Measurements from ENCODE around the gene ARID1B.

Gene ARID1B

DNA sequence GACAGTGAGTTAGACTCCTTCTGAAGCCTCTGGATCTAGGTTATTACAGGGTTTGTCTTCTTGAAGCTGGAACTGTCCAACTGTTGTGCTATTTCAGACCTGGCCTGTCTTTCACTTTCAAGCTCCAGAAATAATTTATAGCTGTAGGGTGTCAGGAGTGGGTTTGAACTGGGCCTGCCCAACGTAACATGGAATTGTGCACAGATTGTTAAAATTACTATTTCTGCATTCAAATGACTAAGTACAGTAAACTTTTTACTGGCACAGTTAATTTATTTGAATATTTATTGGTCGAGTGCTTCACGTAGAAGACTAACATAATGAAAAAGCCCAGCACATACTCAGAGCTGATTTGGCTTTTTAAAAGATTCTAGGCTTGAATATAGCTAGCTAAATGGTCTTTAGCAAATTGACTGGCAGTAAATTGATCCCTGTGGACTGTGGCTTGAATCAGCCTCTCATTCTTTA, 74.3 kb downstream of the ARID1B start:
- no peak for DNase-seq (ENCODE audit: low read depth in 2 of 2)

- DNase-seq (ENCODE audit: low read depth in 2 of 2): no peak
Measured at GRCh38 chr6:156852147-156852857, 75.1 kb downstream of the ARID1B start.

DNA sequence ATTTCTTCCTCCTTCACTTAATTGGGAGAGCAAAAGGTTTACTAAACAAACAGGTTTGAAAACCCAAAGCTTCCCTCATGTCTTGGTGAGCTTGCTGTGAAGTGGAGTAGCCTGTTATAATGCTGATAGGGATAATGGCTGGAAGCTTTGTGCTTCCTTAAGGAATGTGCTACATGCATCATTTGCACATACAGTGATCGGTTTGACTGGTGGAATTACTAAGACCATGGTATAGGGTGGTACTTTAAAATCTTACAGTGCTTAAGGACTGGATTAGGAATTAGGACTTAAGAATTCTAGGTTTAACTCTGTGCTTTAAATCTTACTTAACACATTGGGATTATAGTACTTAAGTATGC, 75.7 kb downstream of the ARID1B start:
- no peak for DNase-seq (ENCODE audit: low read depth in 2 of 2)

GRCh38 chr6:156853733-156854132, 76.6 kb downstream of the ARID1B start:
- DNase-seq (ENCODE audit: low read depth in 2 of 2): no peak

DNA sequence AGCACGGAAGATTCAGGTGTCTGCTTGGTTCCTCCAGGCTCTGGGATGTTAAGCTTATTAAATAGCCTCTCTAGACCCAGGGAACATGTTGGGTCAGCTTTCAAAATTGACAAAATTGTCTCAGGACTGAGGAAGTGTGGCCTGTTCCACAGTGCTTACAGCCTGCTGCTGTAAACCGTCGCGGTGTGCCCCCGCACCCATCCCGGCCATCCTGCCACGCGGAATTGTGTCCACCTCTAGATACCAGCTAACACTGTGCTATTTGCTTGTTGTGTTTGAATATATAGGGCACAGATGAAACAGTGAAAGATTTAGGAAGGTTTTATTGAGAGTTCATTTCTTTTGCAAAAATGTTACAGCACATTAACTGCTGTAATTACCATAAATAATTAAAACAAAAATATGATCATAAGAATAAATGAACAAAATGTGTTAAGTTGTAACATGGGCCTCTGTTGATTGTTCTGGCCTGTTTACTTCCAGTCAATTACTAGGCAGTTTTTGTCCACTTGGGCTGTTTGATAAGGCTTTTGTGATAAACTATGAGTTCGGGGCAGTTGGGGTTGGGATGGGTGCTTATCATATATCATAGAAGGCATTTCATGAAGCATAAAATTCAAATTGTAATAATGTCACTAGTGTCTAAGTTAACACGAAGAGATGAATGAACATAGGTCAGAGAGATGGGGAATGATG, 77.4 kb downstream of the ARID1B start:
- no peak for DNase-seq (ENCODE audit: low read depth in 2 of 2)

DNA sequence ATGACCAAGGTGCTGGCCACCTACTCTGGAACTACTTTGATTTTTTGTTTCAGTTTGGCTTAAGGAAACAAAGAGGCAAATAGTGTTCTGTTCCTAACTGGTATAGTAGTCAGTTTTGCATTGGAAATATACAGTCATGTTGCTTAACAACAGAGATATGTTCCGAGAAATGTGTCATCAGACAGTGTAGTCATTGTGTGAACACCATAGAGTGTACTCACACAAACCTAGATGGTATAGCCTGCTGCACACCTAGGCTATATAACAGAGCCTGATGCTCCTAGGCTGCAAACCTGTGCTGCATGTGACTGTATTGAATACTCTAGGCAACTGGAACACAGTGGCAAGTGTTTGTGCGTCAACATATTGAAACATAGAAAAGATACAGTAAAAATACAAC, 80.4 kb downstream of the ARID1B start:
- no peak for DNase-seq (ENCODE audit: low read depth in 2 of 2)

GRCh38 chr6:156859686-156860085, 82.5 kb downstream of the ARID1B start:
- no peak for DNase-seq (ENCODE audit: low read depth in 2 of 2)

- DNase-seq (ENCODE audit: low read depth in 2 of 2): peak; percentile 30 to 36
Measured at GRCh38 chr6:156862711-156863110, 85.5 kb downstream of the ARID1B start.

GRCh38 chr6:156863504-156863903, 86.3 kb downstream of the ARID1B start:
- DNase-seq (ENCODE audit: low read depth in 2 of 2): no peak

GRCh38 chr6:156864557-156864956, 87.4 kb downstream of the ARID1B start:
- DNase-seq (ENCODE audit: low read depth in 2 of 2): no peak

- no peak for DNase-seq (ENCODE audit: low read depth in 2 of 2)
Measured at GRCh38 chr6:156865019-156865629, 87.9 kb downstream of the ARID1B start.

DNA sequence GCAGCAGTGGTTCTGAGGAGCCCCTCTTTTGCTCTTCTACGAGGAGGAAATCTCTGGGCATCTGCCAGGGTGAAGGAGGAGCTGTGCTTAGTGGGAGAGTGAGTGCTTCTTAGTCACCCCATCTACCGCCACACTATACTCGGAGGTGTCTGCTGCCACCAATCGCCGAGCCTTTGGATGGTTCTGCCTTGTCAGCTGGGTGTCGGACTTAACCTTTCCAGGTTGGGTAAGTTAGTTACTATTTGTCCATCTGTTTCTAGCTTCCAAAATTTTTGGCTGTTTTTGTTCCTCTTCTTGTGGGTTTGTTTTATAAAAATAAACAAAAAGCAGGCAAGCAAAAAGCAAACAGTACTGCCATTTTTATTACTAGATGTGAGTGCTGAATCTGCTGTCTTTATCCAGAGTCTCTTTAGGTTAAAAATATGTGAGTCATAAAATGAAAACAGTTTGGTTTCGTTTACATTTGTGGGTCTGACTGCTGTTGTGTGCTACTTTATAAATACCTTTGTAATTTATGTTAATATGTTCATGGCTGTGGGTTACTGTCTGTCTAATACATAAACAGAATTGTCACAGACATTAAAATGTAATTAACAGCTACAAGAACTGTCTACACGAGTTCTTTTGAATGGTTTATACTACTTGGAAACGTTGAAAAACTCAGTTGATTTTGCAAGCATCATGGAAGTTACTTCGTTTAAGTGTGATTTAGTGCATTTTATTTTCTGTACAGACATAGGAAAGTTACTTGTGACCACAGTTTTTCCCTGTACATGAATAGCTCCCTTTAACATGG, 89.2 kb downstream of the ARID1B start:
- DNase-seq (ENCODE audit: low read depth in 2 of 2): no peak

GRCh38 chr6:156867121-156867520, 89.9 kb downstream of the ARID1B start:
- DNase-seq (ENCODE audit: low read depth in 2 of 2): no peak

DNA sequence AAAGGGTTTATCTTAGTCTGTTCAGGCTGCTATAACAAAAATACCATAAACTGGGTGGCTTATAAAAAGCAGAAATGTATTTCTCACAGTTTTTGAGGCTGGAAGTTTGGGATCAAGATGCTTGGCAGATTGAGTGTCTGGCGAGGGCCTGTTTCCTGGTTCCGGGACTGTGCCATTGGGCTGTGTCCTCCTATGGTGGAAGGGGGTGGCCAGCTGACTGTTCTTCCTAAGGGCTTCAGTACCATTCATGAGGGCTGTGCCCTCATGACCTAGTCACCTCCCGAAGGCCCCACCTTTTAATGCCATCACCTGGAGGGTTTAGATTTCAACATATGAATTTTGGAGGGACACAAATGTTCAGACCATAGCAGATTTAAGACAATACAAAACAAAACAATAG, 91.2 kb downstream of the ARID1B start:
- DNase-seq (ENCODE audit: low read depth in 2 of 2): no peak

GRCh38 chr6:156869980-156870398, 92.8 kb downstream of the ARID1B start:
- no peak for DNase-seq (ENCODE audit: low read depth in 2 of 2)

DNA sequence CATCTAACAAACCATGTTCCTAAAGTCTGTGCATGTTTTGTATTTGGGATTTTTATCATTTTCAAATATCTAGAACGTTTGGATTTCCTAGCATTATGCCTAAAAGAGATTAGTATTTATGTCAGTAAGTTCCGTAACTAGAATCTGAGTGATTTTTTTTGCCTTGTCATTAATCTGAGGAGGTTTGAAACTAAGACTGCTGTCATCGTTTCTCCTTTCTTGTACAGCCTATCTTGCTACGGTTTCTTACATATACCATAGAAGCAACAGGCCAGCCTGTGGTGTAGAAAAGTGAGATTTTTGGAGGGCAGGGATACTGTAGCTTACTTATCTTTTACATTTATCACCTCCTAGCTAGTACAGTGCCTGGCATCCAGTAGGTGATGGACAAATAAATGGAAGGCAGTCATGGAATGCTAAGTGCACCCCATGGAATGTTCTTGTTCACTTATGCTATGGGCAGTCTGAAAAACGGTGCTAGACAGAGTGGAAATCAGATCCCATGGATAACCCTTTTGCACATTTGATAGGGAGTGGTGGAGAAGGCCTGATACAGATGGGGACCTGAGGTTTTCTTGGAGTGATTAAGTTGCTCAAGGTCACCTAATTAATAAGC, 93.9 kb downstream of the ARID1B start:
- no peak for DNase-seq (ENCODE audit: low read depth in 2 of 2)

GRCh38 chr6:156872903-156873302, 95.7 kb downstream of the ARID1B start:
- DNase-seq (ENCODE audit: low read depth in 2 of 2): no peak

GRCh38 chr6:156873654-156874380, 96.6 kb downstream of the ARID1B start:
- DNase-seq (ENCODE audit: low read depth in 2 of 2): no peak

DNA sequence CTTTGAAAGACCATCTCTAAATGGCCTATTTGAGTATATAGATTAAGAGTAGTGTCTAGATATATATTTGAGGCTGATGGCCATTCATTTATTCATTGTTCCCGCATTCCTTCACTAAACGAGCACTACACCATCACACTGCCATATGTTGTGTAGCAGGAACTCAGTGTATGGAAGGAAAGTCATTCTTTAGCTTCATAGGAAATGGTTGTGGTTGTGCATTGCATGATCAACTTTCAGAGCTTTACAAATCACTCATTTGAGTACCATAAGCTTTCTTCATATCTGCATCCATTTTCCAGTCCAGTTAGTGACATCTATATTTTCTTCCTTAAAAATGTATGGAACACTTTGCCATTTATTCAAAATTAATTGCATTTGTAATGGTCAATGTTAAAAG, 97.9 kb downstream of the ARID1B start:
- no peak for DNase-seq (ENCODE audit: low read depth in 2 of 2)

- no peak for DNase-seq (ENCODE audit: low read depth in 2 of 2)
Measured at GRCh38 chr6:156876302-156876701, 99.1 kb downstream of the ARID1B start.

Measured in stimulated activated CD4-positive, alpha-beta T cell treated with anti-CD3 and anti-CD28 coated beads, Interleukin-4, amount 100 ng/mL, for 48 hours (primary cell).